Neural progenitor cell (in vitro differentiated cells): ENCODE measurements around the gene CNOT9.

ENCODE experiments used
- EZH2 ChIP-seq: fragments of 200-600 bp; sonication (generic); IDR thresholded peaks from 2 replicates; pipeline ENCODE4 v1.6.1; 2017; ENCODE audit warnings: antibody characterized with exemption, mild to moderate bottlenecking, moderate library complexity
- EZH2phosphoT487 ChIP-seq: fragments of 200-600 bp; sonication (generic); IDR thresholded peaks from 2 replicates; pipeline ENCODE4 v1.6.1; 2017; ENCODE audit warnings: antibody characterized with exemption
- TF ChIP-seq, protein P1 (sequence below): fragments of 200-600 bp; sonication (generic); IDR thresholded peaks from 2 replicates; pipeline ENCODE4 v1.5.1; 2017; ENCODE audit warnings: antibody characterized with exemption, mild to moderate bottlenecking

- TF ChIP-seq, protein P1, sequence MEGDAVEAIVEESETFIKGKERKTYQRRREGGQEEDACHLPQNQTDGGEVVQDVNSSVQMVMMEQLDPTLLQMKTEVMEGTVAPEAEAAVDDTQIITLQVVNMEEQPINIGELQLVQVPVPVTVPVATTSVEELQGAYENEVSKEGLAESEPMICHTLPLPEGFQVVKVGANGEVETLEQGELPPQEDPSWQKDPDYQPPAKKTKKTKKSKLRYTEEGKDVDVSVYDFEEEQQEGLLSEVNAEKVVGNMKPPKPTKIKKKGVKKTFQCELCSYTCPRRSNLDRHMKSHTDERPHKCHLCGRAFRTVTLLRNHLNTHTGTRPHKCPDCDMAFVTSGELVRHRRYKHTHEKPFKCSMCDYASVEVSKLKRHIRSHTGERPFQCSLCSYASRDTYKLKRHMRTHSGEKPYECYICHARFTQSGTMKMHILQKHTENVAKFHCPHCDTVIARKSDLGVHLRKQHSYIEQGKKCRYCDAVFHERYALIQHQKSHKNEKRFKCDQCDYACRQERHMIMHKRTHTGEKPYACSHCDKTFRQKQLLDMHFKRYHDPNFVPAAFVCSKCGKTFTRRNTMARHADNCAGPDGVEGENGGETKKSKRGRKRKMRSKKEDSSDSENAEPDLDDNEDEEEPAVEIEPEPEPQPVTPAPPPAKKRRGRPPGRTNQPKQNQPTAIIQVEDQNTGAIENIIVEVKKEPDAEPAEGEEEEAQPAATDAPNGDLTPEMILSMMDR = no peak
- TF ChIP-seq EZH2phosphoT487 (no peak), EZH2 (no peak)
These were observed 31.7 kb upstream of the CNOT9 start for GRCh38 chr2:218536804-218537494.
